NCI-H82 (cell line): ENCODE measurements around the gene PTPRJ.
A peak's percentile ranks its signal among the peaks of the same experiment; 100 is the strongest.

Source experiments
- DNase-seq: peaks from one replicate; lab custom pipeline; 2025; lab: John Stamatoyannopoulos, UW

Gene PTPRJ

DNA sequence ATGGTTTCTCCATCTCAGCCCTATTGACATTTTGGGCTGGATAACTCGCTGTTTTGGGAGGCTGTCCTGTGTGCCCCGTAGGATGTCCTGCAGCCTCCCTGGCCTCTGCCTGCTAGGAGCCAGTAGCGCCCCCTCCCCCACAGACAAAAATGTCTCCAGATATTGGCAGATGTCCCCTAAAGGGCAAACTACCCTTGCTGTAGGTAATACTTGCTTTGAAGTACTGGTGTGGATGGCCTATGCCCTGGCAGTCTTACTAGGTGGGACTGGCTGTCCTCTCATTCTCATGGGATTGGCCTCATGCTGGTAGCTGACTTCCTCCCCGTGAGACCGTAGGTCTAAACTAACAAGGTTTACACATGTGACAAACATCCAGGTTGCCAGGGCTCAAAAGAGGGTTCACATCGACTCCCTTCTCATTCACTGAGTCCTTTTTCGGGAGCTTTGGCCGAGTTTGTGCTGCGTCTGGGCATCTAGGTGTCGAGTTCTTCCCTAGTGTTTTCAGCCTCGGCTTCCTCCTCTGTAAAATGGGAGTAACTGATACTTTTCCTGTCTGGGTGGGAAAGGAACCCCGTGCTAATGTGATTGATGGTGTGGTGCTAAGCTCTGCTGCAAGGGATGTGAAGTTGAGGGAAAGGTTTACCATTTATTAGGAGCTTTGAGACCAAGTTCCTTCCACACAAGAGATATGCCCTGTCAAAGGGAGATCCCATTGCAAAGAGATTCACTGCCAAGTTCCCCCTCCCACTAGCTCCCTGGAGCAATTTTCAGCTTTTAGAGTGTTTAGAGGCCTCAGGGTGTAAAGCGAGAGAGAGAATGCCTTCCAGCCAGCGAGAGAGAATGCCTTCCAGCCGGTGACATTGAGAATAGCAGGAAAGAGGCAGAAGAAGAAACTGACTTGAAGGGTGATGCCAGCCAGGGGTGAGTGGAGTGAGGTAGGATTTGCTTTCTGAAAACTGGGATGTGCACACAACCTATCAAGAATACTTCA lies 17.0 kb downstream of the PTPRJ start:
- no peak for DNase-seq

DNA sequence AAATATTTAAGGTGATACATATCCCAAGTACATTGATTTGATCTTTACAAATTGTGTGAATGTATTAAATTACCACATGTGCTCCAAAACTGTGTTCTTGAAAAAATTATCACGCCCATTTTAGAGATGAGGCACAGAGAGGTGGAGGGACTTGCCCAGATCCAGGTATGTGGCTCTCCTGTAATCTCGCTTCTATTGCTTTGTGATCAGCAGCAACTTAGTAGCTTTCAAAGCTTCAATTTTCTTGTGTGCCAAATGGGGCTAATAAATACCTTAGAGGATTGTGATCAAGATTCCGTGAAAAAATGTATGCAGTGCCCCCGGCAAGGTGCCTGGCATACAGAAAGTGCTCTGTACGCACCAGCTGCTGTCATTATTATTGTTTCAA lies 18.0 kb downstream of the PTPRJ start:
- DNase-seq = no peak

DNA sequence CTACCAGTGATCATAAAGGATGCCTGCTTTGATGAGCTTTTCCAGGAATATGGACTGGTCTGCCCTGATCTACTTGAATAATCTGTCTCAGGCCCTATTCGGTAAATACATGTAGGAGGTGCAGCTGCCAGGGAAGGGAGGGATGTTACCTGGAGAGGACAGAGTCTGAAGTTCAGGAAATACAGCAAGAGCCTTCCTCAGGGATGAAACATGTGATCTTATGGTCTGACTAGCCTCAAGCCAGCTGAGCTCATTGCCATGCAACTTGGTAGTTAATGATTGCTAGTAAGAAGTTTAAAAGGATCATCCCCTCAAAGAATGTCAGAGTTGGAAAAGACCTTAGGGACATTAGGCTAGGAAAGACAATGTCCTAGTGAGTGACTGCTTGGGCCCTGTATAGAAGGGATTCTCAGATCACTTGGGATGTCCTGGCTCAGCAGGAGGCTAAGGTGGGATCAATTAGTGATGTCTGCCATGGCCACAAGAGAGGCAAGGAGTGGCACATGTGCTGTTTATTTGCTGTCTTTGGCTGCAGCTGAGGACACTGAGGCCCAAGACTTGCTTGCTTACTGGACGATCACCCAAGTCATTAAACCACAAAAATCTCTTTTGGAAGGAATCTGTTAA lies 18.5 kb downstream of the PTPRJ start:
- DNase-seq = peak; percentile 51

DNA sequence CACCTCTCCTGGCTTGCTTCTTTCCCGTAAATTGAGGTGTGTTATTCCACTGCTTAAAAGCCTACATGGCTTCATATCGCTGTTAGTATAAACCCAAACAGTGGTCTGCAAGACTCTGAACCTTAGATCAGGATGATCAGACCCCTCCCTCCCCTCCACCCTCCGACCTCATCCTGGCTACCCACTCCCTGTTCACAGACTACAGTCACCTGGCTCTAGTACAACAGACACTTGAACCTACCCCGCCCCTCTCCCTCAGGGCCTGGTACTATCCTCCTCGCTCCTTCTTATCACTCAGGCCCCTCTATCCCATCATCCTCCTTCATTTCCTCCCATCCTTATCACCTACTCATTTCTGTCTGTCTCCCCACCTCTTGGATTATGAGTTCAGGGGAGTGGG lies 20.1 kb downstream of the PTPRJ start:
- no peak for DNase-seq

DNA sequence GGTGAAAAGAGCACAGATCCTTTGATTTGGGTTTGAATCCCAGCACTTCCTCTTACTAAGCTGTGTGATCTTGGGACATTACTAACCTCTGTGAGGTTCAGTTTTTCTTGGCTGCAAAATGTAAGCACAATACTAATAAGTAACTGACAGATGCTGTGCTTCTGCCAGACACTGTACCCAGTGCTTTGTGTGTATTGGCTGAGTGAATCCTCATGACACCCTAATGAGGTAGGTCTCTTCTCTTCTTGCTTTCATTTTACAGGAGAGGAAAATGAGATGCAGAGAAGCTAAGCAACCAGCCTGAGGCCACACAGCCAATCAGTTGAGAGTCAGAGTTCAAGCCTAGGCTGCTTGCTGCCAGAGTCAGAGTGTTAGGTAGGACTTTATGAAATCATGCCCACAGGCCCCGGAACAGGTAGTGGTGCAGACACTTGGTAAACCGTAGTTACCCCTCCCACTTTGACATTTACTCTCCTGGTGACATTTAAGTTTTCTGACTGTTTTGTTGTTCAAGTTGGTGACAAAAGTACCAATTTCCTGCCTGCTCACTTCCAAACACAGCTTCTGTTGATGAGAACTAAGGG lies 21.2 kb downstream of the PTPRJ start:
- no peak for DNase-seq

DNA sequence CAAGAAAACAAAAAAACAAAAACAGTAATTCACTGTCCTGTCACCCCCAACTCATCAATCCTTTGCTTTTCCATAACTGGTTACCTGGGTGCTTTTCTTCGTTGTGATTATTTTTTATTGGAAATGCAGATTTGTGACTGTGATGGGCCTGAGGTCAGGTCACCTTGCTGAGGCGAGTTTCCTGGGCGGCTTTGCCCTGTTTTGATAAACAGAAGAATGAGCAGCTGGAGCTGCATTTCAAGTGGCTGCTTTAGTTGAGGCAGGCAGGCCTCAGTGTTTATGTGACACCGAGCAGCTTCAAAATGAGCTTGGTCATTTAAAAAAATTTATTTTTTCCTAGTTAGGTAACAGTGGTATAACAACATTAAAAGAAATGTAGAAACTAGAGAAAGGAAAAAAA lies 22.2 kb downstream of the PTPRJ start:
- DNase-seq = no peak

DNA sequence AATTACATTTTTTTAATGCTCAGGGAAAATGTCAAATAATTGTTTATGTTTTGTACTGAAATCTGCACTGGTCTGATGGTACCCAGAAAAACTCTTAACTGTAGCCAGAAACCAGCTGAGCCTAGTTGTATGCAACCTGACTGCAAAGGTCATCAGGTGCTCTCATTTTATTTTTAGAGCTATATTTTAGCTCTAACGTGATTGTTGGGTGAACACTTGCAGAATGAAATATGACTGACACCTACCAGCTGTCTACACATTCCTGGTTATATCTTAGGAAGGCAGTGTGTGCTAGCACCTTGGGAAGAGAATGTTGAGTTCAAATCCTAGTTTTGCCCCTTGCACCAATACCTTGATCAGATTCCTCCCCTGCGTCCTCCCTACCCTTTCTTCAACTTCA lies 23.6 kb downstream of the PTPRJ start:
- DNase-seq = no peak

DNA sequence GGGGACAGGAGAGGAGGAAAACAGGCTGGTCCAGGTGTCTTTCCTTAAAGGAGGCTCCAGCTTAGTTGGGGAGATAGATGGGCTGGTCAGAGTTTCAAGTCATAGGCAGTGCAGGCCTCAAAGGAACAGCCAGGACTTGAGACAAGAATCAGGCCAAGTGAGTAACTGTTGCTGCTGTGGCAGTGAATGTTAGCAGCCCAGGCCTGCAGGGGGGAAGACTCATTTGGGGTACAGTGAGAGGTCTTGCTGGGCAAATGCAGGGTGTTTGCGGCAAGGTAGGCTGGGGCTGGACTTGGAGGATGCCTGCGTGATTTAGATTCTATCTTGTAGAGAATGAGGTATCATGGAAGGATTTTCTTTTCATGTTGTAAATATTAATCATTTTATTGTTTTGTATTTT lies 24.1 kb downstream of the PTPRJ start:
- peak; percentile 11 for DNase-seq

DNA sequence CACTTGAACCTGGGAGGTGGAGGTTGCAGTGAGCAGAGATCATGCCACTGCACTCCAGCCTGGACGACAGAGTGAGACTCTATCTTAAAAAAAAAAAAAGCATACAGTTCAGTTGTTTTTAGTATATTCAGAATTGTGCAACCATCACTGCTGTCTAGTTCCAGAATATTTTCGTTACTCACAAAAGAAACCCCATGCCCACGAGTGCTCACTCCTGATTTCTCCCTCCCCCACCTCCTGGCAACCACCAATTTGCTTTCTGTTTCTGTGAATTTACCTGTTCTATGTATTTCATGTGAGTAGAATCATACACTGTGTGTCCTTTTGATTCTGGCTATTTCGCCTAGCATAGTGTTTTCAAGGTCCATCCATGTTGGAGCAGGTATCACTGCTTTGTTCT lies 24.8 kb downstream of the PTPRJ start:
- DNase-seq = no peak

DNA sequence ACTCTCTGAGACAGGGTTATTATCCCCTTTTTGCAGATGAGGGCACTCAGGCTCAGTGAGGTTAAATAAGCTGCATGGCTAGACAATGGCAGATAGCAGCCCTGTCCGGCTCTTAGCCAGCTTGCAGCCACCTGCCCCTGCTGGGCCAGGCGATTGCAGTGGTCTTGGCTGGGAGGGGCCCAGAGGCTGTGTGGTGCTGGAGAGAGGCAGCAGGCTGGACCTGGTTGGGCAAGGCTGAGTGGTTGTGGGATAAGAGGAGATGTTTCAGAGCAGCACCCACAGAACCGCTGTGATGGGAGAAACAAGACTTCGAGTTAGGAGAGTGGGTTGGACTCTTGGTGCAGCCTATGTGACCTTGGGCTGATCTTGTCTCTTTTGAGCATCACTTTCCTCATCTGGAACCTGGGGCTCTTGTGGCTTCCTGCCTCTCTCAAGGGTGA lies 25.5 kb downstream of the PTPRJ start:
- peak; percentile 38 for DNase-seq

DNA sequence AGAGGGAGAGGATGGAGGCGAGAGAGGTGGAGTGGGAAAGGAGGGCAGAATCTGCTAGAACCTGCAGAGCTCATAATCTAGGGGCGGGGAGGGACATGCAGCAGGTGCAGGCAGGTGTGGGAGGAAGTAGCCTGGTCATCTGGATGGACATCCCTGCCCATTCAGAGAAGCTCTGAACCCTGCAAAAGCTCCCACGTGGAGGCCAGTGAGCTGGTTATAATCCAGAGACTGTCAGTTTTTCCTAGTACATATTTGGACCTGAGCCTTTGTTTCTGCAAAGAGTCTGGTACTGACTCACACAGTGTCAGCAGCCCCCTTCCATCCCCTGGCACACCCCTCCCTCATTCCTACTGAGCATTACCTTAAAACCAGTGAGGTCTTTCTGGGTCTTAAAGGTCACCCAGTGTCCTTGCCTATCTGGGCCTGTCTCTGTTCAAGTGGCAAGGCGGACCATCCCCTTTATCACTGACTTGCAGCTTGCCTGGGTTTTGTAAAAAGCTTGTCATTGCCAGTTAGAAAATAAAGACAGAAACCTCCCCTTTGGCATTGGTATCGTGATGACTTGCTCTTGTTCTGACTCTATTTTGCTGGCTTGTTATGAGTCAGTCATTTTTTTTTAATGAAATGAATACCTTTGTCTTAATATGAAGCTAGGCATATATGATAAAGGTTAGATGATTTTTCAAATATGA lies 26.1 kb downstream of the PTPRJ start:
- DNase-seq = no peak

DNA sequence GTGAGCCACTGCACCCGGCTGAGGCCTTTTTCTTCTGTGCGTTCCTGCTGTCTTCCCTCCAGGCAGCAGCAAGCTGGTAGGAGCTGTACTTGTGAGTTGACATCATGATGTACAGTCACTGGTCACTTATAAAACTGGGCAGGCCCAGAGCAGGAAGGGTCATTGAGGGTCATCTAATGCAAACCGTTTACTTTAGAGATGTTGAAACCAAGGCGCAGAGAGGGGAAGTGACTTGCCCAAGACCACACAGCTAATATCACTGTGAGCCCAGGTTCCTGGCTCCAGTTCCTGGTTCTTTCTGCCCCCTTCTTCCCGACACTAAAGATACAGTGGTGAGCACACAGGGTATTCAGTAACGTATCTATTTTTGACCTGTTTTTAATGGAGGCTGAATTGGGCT lies 27.3 kb downstream of the PTPRJ start:
- DNase-seq = no peak

DNA sequence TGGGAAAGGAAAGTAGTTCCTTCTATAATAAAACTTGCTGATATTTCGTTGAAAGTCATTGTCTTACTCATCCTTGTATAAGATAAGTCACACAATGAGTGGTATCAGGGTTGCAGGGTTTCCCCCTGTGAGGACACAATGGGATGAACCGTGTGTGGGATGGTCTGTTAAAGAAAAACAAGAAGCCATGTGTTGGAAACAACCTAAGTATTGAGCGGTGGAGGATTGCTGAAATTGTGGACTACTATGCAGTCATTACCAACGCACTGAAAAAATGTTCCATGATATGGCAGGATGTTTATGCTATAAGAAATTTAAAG lies 28.6 kb downstream of the PTPRJ start:
- DNase-seq = no peak

DNA sequence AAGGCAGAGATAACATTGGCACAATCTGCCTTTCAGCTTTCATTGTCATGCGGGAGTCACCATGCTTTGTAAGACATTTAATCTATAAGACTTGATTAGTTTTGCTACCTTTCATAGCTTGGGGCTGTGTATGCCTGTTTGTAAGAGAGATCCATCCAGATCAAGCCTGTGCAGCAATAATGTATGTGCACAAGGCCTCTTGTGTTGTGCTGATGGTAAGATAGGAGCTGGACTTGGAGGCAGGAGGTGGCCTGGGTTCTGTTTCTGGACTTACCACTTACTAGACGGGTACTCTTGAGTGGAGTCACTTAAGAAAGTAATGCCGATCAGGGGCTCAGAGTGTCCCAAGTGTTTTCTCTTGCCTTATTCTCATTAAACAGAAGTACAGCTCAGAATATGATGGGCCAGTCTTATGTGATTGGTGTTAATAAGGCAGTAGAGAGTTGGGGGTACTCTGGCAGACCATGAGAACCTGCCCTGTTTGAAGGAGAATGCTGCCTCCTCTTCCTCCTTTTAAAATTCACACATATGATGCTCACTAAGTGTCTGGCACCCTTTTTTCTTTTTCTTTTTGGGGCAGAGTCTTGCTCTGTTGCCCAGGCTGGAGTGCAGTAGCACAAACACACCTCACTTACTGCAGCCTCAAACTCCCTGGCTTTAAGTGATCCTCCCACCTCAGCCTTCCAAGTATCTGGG lies 30.9 kb downstream of the PTPRJ start:
- DNase-seq = no peak

DNA sequence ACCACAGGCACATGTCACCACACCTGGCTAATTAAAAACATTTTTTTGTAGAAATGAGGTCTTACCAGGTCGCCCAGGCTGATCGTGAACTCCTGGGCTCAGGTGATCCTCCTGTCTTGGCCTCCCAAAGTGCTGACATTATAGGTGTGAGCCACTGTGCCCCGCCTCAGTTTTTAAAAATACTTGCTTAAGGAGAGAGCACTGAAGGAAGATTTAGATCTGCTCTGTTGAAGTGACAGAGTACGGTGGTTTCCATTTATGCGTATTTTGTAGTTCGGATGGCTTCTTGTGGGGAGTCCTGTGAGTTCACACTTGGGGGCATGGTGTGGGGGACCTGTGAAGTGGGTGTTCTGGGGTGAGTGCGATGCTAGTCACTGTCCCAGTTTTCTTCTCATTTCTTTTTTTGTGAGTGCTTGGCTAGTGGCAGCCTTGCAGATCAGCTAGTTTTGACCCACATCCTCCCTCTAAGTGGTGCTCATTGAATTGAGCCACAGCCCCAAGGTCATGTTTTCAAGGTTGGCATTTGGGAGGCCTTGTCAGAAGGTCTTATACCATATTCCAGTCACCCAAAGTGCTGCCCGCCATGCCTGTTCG lies 31.5 kb downstream of the PTPRJ start:
- DNase-seq = no peak

DNA sequence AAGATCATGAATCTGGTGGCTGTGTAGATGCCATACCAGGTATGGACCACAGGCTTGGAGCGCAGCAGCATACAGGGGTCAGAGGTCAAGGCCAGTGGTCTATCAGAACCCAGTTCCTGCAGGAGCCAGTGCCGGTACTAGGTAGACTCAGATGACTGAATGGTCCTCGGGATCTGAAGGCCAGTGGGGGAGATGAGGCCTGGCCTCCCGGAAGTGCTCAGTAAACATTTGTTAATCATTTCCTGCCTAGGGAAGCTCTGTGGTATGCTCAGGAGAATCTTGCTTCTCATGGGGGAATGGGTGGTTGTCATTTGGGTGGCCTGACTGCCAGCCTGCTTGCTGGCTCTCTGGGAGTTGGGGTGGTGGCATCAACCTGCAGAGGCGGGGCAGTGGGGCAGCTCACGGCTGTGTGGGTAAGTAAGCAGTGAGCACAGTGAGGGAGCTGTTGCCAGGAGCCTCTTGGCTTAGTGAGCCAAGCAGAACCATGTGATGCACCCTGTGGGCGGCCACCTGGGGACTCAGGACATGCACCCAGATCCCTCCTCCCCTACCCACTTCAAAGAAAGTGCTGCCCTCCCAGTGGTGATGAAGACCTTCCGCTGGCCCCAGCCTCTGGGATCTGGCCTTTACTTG lies 33.0 kb downstream of the PTPRJ start:
- no peak for DNase-seq

DNA sequence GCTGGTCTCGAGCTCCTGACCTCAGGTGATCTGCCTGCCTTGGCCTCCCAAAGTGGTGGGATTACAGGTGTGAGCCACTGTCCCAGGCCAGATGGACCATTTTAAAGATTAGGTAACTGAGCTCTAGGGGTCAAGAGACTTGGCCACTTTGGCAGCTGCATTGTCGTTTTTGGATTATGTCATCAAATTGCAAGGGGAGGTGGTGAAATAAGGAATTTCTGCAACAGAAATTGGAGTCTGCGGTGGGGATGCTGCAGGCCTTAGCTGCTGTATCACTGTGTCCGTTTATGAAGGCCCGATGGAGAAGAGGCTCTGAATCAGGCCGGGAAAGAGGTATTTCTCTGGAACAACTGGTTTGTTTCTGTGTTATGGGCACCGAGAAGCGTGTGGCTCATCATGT lies 34.6 kb downstream of the PTPRJ start:
- DNase-seq = no peak

DNA sequence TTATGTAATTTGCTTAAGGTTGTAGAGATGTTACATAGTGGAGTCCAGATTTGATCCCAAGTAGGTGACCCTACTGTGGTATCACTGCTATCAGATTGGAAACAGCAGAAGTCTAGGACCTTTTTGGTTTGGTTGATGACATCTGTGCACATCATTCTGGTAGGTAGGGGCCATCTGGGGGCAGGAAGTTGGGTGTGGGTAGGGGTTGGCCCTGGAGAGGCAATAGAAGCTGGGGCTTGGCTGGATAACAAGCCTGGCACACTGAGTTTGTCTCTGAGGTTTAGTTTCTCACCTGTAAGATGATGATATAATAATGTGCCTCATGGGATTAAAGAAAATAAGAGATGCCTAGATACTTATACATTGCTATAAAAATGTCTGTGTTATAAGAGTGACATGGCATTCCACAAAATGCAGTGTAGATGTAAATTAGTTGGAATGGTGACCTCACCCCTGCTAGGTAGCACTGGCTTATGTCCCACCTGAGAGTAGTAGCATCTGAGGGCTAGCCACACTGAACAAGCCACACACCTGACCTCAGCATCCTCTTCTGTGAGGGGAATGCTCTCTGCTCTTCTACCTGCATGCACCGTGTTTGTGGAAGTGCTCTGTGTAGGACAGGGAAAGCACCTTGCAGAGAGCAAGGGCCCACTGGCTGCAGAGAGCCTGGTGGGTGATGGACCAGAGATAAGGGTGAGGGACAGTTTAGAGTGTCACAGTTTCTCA lies 36.9 kb downstream of the PTPRJ start:
- no peak for DNase-seq

DNA sequence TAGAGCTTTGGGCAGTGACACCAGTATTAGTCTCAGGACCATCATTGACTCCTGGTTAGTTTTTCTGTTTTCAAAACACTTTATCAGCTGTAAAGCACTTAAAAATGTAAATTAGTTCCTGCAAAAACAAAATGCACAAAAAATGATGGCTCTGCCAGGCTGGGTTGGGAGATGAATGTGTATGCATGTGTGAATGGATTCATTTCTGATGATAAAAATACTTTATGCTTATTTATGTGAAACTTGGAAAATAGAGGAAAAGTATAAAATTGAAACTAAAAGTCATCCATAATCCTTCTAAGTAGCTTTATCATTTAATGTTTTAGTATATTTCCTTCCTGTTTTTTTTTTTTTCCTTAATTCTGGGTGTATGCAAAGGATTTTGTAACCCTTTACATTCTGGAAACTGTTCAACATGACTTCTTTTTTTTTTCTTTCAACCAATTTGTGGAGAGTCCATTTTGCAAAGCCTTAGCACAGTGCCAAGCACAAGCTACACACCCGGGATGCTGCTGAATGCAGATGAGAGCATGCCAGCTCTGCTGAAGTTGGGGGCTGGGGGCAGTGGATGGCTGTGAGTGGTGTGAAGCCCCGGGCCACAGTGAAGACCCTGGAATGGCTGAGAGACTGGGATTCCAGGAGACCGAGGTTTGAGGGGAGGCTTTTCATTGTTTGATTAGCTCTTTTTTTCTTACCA lies 37.6 kb downstream of the PTPRJ start:
- DNase-seq = no peak
